K562 (cell line): ENCODE data around the gene FAM32A. TPM values are rescaled to one million over a fixed set of nuclear protein-coding genes. Genes with fewer than 3 reads are reported as not detected.

Source experiments
- BRCA1 ChIP-seq, 2 experiments: fragments of 450-650 bp in 1 of 2; sonication (generic) in 1 of 2; formaldehyde crosslinking in 1 of 2; IDR thresholded peaks; 2 replicates each; pipeline versions ENCODE4 v1.5.0 to v1.6.1; 2017 to 2020; ENCODE audit warnings: mild to moderate bottlenecking in 1 of 2, missing genetic modification reagents in 1 of 2
- CBFB ChIP-seq: sonication (generic); formaldehyde crosslinking; IDR thresholded peaks from 2 replicates; pipeline ENCODE4 v1.4.0; 2020; ENCODE audit warnings: mild to moderate bottlenecking, missing genetic modification reagents
- CHCHD3 ChIP-seq: fragments of 250-450 bp; sonication (Bioruptor Pico); IDR thresholded peaks from 2 replicates; pipeline ENCODE4 v2.1.2; 2022; ENCODE audit warnings: mild to moderate bottlenecking
- CHD1 ChIP-seq: fragments of 200-600 bp; sonication (generic); IDR thresholded peaks from one replicate; pipeline ENCODE4 v1.6.1; 2012; ENCODE audit warnings: mild to moderate bottlenecking, moderate library complexity, low read length, inconsistent platforms
- CREB3L1 ChIP-seq: fragments of 450-650 bp; IDR thresholded peaks from 2 replicates; pipeline ENCODE4 v1.6.1; 2014; ENCODE audit warnings: low read depth, mild to moderate bottlenecking, moderate library complexity, borderline replicate concordance
- EHMT2 ChIP-seq: fragments of 450-650 bp; IDR thresholded peaks from 2 replicates; pipeline ENCODE4 v1.6.1; 2018; ENCODE audit warnings: antibody characterized with exemption
- ELF1 ChIP-seq: fragments of 200-800 bp; sonication (Bioruptor generic); IDR thresholded peaks from 2 replicates; pipeline ENCODE4 v1.6.1; 2016; ENCODE audit warnings: missing genetic modification characterization, missing compliant biosample characterization
- ETV5 ChIP-seq: sonication (generic); formaldehyde crosslinking; IDR thresholded peaks from 2 replicates; pipeline ENCODE4 v1.4.0; 2020; ENCODE audit warnings: low read depth, mild to moderate bottlenecking, missing genetic modification reagents
- EZH2 ChIP-seq: IDR thresholded peaks from 2 replicates; pipeline ENCODE4 v1.6.1; 2012; ENCODE audit warnings: low read depth, mild to moderate bottlenecking, inconsistent platforms, low read length, borderline replicate concordance
- KLF13 ChIP-seq: fragments of 450-650 bp; IDR thresholded peaks from 2 replicates; pipeline ENCODE4 v1.6.1; 2016; ENCODE audit warnings: missing genetic modification characterization, low read depth, mild to moderate bottlenecking, missing compliant biosample characterization, moderate library complexity, borderline replicate concordance
- MLLT1 ChIP-seq, 2 experiments: fragments of 450-650 bp; IDR thresholded peaks; 2 replicates each; pipeline ENCODE4 v1.6.1; 2016
- OTX1 ChIP-seq: fragments of 450-650 bp; formaldehyde crosslinking; IDR thresholded peaks from 2 replicates; pipeline ENCODE4 v1.4.0; 2022; ENCODE audit warnings: mild to moderate bottlenecking
- RB1 ChIP-seq: fragments of 450-650 bp; IDR thresholded peaks from 2 replicates; pipeline ENCODE4 v1.6.1; 2017; ENCODE audit warnings: low read depth, mild to moderate bottlenecking
- RBBP5 ChIP-seq: fragments of 200-600 bp; sonication (generic); IDR thresholded peaks from 2 replicates; pipeline ENCODE4 v1.6.1; 2012; ENCODE audit warnings: borderline replicate concordance, mild to moderate bottlenecking, low read length, control low read depth, inconsistent platforms; ENCODE audit not compliant: insufficient read depth, poor library complexity, severe bottlenecking
- SIN3A ChIP-seq, 2 experiments: fragments of 150-350 bp in 1 of 2; IDR thresholded peaks; 2 replicates each; pipeline ENCODE4 v1.6.1; 2011 to 2016; ENCODE audit warnings: borderline replicate concordance in 2 of 2, low read depth in 2 of 2, low read length in 2 of 2, mild to moderate bottlenecking in 2 of 2, moderate library complexity in 2 of 2; ENCODE audit not compliant: control insufficient read depth in 1 of 2
- TFAM ChIP-seq: fragments of 250-450 bp; sonication (Bioruptor Pico); conservative IDR thresholded peaks from 2 replicates; pipeline ENCODE4 v1.5.0; 2021; ENCODE audit warnings: mild to moderate bottlenecking, moderate library complexity
- ZNF324 ChIP-seq: fragments of 250-450 bp; sonication (Bioruptor Pico); IDR thresholded peaks from 2 replicates; pipeline ENCODE4 v1.4.0; 2020; ENCODE audit warnings: mild to moderate bottlenecking
- polyA plus RNA-seq, 8 experiments: library from polyadenylated mRNA; depleted of rRNA in 4 of 8; stranded (reverse) in 5 of 8; unstranded in 3 of 8; fragments of >200 nt; fragmentation: Nextera tagmentation in 2 of 8; fragmentation: Illumina TruSeq in 1 of 8; extraction: Ambion mirVana in 2 of 8; extraction: Trizol in 1 of 8; gene quantifications; 2 replicates each; pipeline versions ENCODE4 v1.2.1 to v1.2.3, GENCODE V29; 2011 to 2014; ENCODE audit warnings: inconsistent platforms in 1 of 8, missing spikeins in 1 of 8
- total RNA-seq, 7 experiments: library from RNA; depleted of rRNA in 6 of 7; stranded (reverse); fragments of >200 nt in 6 of 7; fragmentation: Illumina TruSeq in 2 of 7; extraction: Trizol in 2 of 7; gene quantifications; 2 replicates each; pipeline versions ENCODE4 v1.2.1 to v1.2.3, GENCODE V29; 2011 to 2021; ENCODE audit warnings: low replicate concordance in 1 of 7
- TF ChIP-seq, protein P1 (sequence below): sonication (generic); formaldehyde crosslinking; IDR thresholded peaks from 2 replicates; pipeline ENCODE4 v1.8.0; 2023; ENCODE audit warnings: missing genetic modification reagents, mild to moderate bottlenecking, borderline replicate concordance

FAM32A gene
- total and polyA plus RNA-seq, 9 of the 15 experiments (the other 6 are each of a cell fraction or from before 2014, with no cell fraction given), result 30.7 to 96.7 (median 73.7) TPM

- TF ChIP-seq ETV5 (CRISPR knock-in tag), result peak; percentile 95
- no peak for TF ChIP-seq OTX1
- TF ChIP-seq ZNF324 (CRISPR knock-in tag), result no peak
- TF ChIP-seq CHCHD3, result no peak
- TF ChIP-seq EHMT2, result no peak
- no peak for TF ChIP-seq CBFB (CRISPR knock-in tag)
- 0 out of 2 replicates have a peak, but pooled peaks have one; percentile 9 for TF ChIP-seq CREB3L1
- TF ChIP-seq ELF1, result peak; percentile 99
- TF ChIP-seq SIN3A (IDR thresholded peaks at IDR 0.05; ENCODE audit: borderline replicate concordance in 2 of 2, control insufficient read depth in 1 of 2, low read depth in 2 of 2, low read length in 2 of 2), result peak in 1 of 2 experiments; percentile 55; a peak in 2 of 4 replicates
- TF ChIP-seq RB1, result peak; percentile 79; the same call in 1 of the 2 replicates
- 0 out of 2 replicates have a peak, but pooled peaks have one; percentile 34 for TF ChIP-seq KLF13 (tag)
- TF ChIP-seq, protein P1, sequence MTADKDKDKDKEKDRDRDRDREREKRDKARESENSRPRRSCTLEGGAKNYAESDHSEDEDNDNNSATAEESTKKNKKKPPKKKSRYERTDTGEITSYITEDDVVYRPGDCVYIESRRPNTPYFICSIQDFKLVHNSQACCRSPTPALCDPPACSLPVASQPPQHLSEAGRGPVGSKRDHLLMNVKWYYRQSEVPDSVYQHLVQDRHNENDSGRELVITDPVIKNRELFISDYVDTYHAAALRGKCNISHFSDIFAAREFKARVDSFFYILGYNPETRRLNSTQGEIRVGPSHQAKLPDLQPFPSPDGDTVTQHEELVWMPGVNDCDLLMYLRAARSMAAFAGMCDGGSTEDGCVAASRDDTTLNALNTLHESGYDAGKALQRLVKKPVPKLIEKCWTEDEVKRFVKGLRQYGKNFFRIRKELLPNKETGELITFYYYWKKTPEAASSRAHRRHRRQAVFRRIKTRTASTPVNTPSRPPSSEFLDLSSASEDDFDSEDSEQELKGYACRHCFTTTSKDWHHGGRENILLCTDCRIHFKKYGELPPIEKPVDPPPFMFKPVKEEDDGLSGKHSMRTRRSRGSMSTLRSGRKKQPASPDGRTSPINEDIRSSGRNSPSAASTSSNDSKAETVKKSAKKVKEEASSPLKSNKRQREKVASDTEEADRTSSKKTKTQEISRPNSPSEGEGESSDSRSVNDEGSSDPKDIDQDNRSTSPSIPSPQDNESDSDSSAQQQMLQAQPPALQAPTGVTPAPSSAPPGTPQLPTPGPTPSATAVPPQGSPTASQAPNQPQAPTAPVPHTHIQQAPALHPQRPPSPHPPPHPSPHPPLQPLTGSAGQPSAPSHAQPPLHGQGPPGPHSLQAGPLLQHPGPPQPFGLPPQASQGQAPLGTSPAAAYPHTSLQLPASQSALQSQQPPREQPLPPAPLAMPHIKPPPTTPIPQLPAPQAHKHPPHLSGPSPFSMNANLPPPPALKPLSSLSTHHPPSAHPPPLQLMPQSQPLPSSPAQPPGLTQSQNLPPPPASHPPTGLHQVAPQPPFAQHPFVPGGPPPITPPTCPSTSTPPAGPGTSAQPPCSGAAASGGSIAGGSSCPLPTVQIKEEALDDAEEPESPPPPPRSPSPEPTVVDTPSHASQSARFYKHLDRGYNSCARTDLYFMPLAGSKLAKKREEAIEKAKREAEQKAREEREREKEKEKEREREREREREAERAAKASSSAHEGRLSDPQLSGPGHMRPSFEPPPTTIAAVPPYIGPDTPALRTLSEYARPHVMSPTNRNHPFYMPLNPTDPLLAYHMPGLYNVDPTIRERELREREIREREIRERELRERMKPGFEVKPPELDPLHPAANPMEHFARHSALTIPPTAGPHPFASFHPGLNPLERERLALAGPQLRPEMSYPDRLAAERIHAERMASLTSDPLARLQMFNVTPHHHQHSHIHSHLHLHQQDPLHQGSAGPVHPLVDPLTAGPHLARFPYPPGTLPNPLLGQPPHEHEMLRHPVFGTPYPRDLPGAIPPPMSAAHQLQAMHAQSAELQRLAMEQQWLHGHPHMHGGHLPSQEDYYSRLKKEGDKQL (CRISPR knock-in tag), result no peak
- peak in 1 of 2 experiments; percentile 93; a peak in 2 of 4 replicates for TF ChIP-seq MLLT1 (IDR thresholded peaks at IDR 0.05)
- TF ChIP-seq EZH2, result no peak
- TF ChIP-seq TFAM (CRISPR knock-in tag), result no peak
- peak; percentile 23 for TF ChIP-seq CHD1
- peak; percentile 91 for TF ChIP-seq RBBP5
- no peak for TF ChIP-seq BRCA1 (IDR thresholded peaks at IDR 0.05)
- no peak for TF ChIP-seq BRCA1 (CRISPR knock-in tag; IDR thresholded peaks at IDR 0.05)
Observed at GRCh38 chr19:16197622-16198369, 12.6 kb downstream of the FAM32A start, which contains the start of gene AP1M1 (continued).
